C4-2B (cell line): ENCODE measurements around the gene DOCK11.
A peak's percentile ranks its signal among the peaks of the same experiment; 100 is the strongest.

Experiments used
- H3K27ac ChIP-seq: fragments of 450-650 bp; 2 replicates; pipeline ENCODE4 v1.5.1; 2017
- ZFX ChIP-seq: fragments of 450-650 bp; IDR thresholded peaks from 2 replicates; pipeline ENCODE4 v1.6.1; 2017
- TF ChIP-seq, protein P1 (sequence below): fragments of 450-650 bp; conservative IDR thresholded peaks from 2 replicates; pipeline ENCODE4 v1.5.1; 2017; ENCODE audit warnings: mild to moderate bottlenecking

Gene DOCK11

GRCh38 chrX:118536687-118537461 is 41.3 kb downstream of the DOCK11 start:
- no peak overlapping the region for H3K27ac ChIP-seq

GRCh38 chrX:118538386-118538785 is 42.8 kb downstream of the DOCK11 start:
- no peak overlapping the region for H3K27ac ChIP-seq
- TF ChIP-seq, protein P1, sequence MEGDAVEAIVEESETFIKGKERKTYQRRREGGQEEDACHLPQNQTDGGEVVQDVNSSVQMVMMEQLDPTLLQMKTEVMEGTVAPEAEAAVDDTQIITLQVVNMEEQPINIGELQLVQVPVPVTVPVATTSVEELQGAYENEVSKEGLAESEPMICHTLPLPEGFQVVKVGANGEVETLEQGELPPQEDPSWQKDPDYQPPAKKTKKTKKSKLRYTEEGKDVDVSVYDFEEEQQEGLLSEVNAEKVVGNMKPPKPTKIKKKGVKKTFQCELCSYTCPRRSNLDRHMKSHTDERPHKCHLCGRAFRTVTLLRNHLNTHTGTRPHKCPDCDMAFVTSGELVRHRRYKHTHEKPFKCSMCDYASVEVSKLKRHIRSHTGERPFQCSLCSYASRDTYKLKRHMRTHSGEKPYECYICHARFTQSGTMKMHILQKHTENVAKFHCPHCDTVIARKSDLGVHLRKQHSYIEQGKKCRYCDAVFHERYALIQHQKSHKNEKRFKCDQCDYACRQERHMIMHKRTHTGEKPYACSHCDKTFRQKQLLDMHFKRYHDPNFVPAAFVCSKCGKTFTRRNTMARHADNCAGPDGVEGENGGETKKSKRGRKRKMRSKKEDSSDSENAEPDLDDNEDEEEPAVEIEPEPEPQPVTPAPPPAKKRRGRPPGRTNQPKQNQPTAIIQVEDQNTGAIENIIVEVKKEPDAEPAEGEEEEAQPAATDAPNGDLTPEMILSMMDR, result no peak
- no peak for TF ChIP-seq ZFX

More at GRCh38 chrX:118536687-118537461, 41.3 kb downstream of the DOCK11 start:
- no peak for TF ChIP-seq ZFX
- TF ChIP-seq, protein P1, result peak; percentile 34

- H3K27ac ChIP-seq, result no peak overlapping the region
- TF ChIP-seq ZFX, result no peak
- TF ChIP-seq, protein P1, result no peak
Observed at GRCh38 chrX:118540342-118540741, 44.7 kb downstream of the DOCK11 start.

- TF ChIP-seq, protein P1, result no peak
- TF ChIP-seq ZFX, result no peak
- H3K27ac ChIP-seq, result no peak overlapping the region
Observed at GRCh38 chrX:118541482-118541881, 45.9 kb downstream of the DOCK11 start.

DNA sequence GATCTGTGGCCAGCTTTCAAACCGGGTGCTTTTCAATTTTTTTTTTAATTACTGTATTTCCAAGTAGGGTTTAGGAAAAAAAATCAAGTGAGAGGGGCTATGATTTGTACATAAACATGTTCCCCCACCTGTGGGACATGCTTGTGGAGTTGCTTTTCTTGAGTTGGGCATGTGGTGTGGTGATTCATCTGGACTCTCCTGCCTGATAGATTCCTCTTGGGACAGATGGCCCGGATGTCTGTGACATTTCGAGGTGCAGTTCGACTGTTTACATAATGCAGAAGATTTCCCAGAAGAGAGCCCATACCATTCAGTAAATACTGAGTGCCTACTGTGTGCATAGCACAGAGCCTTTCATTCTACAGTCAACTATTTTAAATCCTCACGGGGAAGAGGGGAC is 49.9 kb downstream of the DOCK11 start:
- H3K27ac ChIP-seq, result no peak overlapping the region
- TF ChIP-seq ZFX, result no peak
- TF ChIP-seq, protein P1, result no peak

DNA sequence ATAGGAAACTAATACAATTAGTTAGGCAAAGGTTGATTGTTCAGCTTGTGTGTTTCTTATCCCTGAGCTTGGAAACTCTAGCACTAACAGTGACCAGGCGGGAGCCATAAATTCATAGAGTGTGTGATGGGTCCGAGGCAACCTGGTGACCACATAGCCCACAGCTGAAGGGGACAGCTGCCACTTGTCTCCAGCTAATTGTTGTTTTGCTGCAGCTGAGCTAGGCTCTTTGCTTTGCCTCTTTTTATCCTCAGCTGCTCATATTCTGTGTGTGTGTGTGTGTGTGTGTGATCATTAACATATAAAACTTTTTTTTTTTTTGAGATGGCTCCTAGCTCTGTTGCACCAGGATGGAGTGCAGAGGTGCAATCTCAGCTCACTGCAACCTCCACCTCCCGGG is 53.2 kb downstream of the DOCK11 start:
- no peak overlapping the region for H3K27ac ChIP-seq
- TF ChIP-seq, protein P1, result no peak
- no peak for TF ChIP-seq ZFX

DNA sequence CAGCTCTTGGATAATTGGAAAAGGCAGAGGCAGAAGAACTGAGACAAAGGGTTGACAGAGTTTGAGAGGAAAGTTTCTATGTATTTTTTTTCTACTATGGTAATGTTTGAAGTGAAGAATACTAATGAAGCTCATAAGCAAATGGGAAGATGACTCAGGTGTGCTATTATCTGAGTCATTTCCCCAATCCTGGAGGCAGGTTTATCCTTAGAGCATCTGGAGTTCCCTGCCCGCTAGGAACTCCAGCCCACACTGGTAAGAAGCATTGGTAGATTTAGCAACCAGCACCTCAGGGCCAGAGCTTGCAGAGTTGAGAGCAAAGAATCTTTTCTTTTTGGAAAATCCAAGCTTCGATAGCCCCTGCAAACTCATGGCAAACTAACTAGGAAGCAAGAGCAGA is 55.2 kb downstream of the DOCK11 start:
- TF ChIP-seq, protein P1, result no peak
- no peak for TF ChIP-seq ZFX
- no peak overlapping the region for H3K27ac ChIP-seq
